DMS114 treated with DMSO at 0.1 percent for 48 hours (cell line): ENCODE data around the gene RABGGTA.

ENCODE experiments used
- DNase-seq: peaks from one replicate; lab custom pipeline; 2025; ENCODE audit not compliant: unreplicated experiment; lab: John Stamatoyannopoulos, UW

The RABGGTA gene

DNA sequence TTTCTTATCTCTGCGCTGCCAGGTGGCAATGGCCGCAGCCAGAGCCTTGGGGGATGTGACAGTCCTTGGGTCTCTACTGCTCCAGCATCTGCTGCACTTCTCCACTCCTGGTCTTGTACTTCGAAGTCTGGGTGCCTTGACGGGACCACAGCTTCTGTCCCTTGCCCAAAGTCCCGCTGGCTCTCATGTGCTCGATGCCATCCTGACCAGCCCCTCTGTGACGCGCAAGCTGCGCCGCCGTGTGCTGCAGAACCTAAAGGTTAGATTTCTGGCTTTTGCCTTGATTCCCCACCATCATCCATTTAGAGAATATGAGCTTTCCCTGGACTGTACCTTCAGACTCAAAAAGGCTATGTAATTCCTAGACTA, 32.6 kb upstream of the RABGGTA start:
- no peak for DNase-seq

DNA sequence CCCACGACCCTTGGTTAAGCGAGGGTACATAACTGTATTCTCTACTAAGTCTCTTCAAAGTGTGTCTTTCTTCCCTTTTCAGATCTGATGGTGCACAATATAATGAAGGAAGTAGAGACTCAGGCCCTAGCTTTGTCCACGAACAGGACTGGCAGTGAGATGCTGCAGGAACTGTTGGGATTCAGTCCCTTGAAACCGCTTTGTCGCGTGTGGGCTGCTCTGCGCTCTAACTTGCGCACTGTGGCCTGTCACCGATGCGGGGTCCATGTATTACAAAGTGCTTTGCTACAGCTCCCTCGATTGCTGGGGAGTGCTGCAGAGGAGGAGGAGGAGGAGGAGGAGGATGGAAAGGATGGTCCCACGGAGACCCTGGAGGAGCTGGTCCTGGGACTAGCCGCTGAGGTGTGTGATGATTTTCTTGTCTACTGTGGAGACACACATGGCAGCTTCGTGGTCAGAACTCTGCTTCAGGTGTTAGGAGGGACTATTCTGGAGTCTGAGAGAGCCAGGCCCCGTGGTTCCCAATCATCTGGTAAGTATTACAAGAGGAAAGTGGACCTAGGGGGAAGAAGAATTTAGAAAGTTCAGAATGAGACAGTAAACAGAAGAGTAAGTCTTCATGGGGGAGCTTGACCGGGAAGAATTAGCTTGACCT, 29.1 kb upstream of the RABGGTA start:
- no peak for DNase-seq

DNA sequence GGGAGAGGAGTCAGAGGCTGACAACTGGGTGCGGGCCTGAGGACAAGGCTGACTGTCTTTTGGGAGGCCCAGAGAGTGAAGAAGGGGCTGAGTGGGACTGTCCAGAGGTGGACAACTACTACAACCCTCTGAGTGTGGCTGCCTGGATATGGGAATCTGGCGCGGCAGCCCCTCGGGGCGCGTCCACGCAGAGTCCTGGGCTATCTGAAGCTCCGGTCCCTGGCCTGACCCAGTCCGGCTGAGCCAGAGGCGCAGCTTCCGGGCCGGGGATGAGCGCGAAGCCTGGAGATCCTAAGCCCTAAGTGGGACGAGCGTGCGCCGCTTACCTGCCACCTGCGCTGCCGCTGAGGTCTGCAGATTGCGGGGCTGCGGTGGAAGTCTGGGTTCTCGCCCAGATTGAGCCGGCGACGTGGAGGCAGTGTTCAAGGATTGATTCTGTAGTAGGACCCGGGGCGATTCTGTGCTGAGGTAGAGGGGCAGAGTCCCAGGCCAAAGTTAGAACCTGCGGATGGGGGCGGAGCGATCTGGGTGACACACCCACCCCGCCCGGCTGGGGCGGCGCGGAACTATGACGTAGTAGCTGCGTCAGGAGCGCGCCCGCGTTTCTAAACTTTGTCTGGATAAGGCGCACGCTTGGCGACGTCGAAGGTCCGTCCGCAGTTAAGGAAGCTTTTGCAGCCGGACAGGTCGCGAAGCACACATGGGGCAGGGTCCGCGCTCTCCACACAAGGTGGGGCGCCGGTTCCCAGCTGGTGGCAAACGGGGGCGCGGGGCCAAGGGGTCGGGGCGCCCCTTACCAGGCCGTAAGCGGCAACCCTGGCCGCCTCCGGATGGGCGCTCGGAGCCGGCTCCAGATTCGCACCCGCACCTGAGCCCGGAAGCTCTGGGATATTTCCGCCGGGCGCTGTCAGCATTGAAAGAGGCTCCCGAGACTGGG, 28.1 kb upstream of the RABGGTA start, which contains the start of the genes DHRS1 and NOP9:
TSS of gene DHRS1 (minus strand) at position 526 of the 937 bp plus-strand sequence. CDS start 674 bp downstream, outside the sequence.
TSS of gene NOP9 (plus strand) at position 596 of the 937 bp plus-strand sequence. CDS start at position 701, 105 bp downstream.
- peak; percentile 48 for DNase-seq

DNA sequence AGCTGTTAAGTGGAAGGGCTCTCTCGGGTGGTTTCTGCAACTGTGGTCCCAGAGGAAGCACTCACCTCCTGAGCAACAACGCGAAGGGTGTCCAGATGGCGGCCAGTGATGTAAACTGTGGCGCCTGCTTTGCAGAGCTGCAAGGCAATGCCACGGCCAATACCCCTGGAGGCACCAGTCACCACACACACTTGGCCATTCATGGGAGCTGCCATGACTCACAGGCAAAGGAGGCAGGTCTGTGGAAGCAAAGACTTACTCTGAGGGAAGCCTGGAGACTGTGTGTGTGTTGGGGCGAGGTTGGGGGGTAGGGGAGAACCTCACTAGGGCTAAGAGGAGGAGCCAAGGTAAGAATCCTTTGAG, 27.5 kb upstream of the RABGGTA start:
- no peak for DNase-seq

DNA sequence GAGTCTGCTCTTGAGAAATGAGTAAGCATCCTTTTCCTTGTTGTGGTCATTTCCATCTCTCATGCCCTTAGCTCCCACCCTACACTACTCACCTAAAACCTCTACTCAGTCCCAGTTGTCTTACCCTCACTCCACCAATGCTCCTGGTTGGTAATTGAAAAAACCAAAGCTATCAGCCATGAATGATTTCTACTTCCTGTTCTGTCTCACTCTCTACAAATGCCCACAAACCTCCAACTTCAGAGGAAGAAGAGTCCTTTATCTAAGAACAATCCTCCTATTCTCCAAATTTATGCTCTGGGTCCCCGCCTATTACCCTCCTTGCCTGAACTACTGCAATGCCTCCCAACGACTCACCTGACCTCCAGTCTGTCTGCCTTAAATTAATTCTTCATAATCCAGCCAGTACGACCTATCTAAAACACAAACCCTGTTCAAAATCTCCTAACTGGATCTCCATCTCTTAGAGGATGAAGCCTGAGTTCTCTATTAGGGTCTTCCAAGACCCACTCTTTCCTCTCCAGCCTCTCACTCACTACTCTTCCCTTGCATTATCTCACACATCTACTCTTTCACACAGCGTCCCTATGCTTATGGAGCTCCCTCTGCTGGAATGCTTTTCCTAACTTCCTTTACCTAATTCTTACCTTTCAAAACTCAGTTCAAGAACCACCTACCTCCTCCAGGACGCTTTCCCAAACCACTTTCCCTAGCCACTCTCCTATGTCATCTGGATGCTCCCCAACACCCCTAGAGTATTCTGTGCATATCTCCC, 26.0 kb upstream of the RABGGTA start:
- DNase-seq = peak; percentile 49

DNA sequence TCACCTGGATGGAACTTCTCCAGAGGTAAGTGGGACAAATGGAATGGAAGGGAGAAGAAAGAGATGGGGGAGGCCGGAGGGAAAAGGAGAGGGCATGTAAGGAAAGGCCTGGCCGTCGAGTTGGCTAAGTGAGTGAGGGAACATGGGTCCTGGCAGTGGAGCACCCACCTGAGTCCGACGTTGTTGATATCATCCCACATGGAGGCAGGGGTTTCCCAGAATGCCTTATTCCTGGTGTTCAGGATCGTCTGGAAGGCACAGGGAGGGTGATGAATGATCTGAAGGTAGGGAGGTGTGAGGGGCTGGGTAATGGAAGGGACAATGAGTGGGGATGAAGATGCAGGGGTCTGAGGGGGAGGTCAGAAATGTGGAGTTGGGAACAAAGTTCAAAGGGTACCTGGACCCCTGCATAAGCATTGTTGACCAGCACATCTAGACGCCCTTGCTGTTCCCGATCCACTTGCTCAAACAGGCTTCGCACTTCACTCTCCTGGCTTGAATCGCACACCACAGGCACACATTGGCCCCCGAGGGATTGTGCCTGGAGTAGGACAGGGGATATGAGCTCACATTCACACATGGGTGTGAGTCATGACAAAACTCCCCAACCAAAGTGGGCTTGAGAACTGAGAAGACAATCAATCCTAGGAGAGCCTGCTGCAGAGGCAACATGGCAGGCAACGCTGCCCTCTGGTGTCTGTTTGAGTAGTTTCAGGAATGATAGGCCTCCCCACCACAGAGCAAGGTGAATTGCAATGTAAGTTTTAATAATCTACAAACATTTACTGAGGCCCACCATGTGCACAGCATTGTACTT, 25.2 kb upstream of the RABGGTA start:
- DNase-seq = peak; percentile 44

DNA sequence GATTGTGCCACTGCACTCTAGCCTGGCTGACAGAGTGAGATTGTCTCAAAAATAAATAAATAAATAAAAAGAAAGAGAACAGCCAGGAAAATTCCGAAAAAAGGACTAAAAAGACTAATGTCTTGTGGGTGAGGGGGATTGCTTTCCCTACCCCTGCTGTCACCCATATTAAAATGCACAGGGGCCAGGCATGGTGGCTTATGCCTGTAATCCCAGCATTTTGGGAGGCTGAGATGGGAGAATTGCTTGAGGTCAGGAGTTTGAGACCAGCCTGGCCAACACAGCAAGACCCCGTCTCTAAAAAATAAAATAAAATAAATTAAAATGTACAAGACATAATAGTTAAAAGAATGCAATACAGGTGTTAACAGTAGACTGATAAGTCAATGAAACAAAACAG, 22.1 kb upstream of the RABGGTA start:
- no peak for DNase-seq

DNA sequence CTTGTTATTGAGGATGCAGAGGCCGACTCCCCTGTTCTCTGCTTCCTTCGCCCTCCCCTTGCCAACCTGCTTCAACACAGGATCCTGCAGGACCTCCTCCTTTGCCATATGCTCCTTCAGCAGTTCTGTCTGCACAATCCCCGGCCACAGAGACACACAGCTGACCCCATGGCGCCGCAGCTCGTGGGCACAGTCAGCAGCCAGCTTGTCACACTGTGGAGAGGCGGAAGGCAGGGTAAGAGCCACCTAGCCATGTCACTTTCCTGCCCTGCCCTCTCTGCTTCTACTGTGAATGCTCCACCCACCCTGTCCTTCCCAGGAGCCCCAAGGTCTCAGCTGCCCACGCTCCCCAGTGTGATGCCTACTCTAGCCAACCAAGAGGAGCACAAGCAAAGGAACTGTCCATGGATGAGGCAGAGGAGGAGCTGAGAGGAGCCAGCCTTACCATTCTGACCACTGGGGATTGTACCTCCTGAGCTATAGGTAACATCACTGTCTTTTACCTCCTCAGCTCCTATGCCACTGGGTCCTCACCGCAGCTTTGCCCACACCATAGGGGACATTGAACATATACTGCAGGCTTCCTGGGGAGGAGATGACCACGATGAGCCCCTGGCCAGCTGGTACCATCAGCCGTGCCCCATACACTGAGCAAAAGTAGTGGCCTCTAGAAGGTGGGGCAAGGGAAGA, 20.9 kb upstream of the RABGGTA start:
- DNase-seq = no peak

DNA sequence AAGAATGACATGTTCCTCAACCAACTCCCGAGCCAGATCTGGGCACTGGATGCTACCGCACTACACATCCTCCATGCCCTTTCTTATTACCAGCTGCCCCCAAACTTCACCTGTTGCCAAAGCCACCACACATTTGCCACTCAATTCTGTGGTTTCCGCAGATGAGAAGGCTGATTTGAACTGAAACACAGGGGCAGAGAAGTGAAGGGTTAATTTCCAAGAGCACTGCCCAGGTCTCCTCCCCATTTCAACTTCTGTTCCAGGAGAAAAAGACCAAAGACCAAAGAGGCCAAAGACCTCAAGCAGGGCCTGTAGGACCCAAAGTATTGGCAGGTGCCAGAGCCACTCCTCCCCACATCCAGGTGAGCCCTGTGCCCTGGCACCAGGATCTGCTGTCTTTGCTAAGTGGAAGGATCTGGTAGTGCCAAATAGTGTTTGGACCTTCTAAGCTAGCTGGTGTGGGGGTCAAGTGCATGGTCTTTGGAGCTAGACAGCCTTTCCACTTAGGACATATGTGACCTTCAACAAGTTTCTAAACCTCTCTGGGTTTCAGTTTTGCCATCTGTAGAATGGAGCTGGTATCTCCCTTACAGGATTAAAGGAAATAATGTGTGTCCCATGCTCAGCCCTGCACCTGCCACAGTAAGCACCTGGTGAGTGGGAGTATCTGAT, 20.2 kb upstream of the RABGGTA start:
- DNase-seq = no peak

DNA sequence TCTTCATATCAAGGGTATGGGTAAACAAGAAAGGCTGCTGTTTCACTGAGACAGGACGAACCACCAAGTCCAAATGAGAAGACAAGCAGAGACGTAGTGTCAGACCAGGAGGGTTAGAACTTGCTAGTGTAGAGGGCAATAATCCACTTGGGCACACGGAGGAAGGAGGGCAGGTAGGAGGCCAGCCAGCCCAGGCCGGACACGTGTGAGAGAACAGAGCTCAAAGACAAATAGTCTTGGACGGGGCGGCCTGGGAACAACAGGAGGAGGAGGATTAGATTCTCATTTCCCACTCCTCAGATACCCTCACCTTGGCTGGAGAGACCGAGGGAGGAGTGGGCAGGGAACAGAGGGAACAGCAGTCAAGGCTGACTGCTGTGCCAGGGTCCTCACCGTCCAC, 19.3 kb upstream of the RABGGTA start:
- DNase-seq = no peak

DNA sequence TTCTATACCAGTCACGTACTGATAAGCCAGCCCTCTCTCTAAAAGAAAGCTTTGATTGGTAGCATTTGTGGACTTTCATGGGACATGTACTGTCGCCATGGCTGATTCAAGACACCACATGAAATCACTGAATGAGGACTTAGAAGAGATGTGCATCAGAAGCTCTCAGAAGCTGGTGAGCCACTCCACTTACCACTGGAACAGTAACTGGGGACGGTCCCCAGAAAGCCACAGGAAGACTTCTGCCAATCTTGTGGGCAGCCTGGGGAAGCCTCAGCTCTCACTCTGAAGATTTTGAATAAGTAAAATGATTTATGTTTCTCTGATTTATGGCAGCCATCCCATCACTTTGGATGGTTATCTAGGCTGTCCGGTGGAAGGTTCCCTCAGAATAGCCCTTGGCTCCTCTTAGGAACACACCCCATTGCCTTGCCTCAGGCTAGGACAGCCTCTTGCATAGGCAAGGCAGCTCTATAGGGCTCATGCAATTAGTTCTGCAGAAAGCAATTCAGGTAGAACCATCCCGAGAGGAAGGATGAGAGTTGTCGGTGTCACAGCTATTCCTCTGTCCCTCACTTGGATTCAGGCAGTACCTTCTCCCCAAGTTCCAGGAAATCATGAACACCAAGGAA, 18.4 kb upstream of the RABGGTA start:
- no peak for DNase-seq

DNA sequence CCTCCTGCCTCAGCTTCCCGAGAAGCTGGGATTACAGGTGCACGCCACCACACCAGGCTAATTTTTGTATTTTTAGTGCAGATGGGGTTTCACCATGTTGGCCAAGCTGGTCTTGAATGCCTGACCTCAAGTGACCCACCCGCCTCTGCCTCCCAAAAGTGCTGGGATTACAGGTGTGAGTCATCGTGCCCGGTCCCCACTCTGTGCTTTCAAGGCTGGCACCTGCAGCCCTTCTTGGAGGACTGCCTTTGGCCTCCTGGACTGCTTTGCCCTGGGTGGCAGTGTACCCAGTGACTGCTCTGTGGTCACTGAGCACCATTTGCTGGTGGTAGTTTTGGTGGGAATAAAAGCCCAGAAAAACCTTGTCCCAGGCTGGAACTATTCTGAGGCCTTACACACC, 15.6 kb upstream of the RABGGTA start:
- DNase-seq = no peak

DNA sequence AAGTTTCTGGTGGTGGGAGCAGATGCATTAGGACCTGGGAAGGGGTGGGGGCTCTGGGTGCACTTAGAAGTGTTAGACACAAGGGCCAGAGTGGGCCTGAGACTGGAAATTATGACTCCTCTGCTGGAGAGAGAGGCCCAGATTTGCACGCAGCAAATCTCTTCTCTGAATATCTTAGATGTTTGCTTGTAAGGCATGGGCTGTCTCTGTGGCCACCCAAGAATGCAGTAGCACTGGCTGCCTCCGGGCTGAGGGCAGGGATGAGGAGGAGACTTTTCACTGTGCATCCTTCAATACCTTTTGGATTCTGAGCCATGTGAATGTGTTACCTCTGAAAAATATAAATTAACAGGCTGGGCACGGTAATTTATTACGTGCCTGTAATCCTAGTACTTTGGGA, 14.0 kb upstream of the RABGGTA start:
- DNase-seq = no peak

DNA sequence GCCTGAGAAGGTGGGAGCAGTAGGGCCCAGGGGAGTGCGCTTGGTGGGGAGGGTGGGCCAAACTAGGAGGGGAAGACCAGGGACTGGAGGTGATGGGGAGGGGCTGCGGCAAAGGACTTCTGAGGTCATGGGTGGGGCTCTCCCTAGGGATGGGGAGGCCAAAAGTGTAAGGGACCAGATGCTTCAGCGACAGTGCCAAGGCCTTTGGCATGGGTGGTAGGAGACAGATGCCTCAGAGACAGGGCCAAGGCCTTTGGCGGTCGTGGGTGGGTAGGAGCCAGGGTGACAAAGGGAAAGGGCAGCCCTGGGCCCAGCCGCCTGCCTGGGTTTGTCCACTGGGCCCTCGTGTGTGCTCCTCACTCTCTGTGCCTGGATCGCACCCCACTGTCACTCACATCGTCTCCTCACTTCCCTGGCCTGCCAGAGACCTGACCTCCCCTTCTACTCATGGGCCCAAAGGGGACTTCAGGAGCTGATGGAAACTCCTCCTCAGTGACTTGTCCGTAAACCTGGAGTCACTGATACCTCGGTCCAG, 13.2 kb upstream of the RABGGTA start:
- DNase-seq = no peak

DNA sequence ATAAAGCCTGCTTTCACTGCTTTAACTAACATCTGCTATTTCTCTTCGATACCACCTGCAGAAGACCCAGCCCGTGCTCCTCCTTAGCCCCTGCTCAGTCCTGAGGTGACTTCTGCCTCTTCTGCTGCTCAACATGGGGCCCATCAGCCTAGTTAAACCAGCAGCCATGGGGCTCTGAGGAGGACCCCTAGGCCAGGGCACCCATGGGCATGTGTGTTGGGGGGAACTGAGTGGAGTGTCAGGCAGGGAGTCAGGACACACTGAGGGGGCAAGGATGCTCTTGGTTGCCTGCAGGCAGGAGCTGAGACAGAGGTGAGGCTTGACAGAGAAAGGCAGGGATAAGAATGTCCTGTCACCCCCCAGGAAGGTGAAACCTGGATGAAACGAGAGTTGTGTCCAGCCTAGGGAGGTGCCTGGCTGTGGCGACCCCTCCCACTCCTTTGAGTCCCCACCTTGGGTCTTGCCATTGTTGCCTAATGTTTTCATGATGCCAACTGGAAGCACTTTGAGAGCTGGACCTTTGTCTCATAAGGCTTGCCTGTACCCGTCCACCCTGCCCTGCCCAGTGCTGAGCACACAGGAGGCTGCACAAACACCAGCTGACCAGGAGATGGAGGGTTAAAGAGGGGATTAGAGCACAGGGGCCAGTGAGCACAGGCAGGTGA, 12.5 kb upstream of the RABGGTA start:
- DNase-seq = no peak

DNA sequence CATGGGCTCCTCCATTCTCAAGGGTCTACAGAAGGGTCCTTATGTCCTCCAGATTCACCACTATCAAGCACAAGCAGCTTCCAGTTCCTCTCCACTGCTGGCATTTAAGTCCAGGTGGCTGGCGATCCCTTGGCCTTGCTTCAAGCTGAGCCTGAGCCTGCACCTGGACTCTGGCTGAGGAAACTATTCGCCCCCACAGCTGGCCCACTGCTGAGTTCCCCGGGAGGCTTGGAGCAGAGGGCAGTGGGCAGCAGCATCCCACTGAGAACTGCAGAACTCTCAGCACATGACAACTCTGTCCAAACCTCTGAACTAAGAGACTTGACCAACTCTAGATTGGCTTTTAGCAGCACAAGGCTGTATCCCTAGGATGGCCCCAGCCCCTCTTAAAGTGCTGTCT, 11.3 kb upstream of the RABGGTA start:
- DNase-seq = no peak

DNA sequence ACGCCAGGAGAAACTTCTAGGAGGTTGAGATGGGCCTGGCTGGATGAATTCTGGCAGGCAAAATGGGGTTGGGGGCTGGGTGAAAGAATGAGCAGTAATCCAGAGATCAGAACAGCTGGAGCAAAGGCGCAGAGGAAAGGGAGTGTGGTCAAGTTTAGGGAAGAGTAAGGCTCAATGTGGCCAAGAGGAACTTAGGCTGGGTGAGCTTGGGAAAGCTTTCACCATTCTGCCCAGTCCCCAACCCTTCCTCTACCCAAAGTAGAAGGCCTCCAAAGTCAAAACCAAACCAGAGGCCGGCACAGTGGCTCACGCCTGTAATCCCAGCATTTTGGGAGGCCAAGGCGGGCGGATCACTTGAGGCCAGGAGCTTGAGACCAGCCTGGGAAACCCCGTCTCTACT, 10.2 kb upstream of the RABGGTA start:
- DNase-seq = no peak

DNA sequence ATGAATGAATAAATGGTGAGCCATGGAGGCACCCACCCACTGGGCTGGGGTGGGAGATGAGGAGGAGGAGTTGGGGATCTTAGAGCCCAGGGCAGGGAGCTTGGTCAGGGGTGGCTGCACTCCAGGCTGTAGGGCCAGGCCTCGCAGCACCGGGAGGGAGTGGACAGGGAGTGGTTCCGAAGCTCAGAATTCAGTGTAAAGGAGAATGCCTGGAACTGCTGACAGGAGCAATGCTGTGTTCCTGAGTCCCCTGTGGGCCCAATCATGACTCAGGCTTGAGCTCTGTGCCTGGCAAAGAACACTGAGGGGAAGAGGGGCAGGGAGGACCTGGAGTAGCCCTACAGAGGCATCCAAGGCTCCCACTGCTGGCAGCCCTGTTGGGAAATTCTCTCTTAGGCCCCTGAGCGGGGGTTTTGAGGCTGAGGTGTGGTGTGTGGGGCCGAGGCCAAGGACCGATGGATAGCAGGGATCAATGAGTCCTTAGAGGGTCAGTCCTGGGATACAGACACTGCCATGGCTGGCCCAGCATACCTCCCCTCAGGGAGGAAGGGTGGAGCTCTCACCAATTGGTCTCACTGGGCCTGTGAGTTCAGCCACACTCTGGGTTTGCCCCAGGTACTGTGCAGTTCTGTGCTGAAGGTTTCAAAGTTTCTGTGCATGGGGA, 9.5 kb upstream of the RABGGTA start:
- DNase-seq = no peak
